GM21423 (cell line): ENCODE measurements around the gene TMEM52.

ENCODE experiments used
- ATAC-seq: cut with Tn5 transposase; IDR thresholded peaks from one replicate; pipeline ENCODE4 v1.9.1; 2021; ENCODE audit warnings: mild to moderate bottlenecking, moderate library complexity; ENCODE audit not compliant: unreplicated experiment

The TMEM52 gene

GRCh38 chr1:1918901-1919303, at the start of gene TMEM52:
TSS of gene TMEM52 (minus strand) at chr1:1919279. CDS start at chr1:1919265, 14 bp downstream.
- ATAC-seq: no peak

- no peak for ATAC-seq
These were observed 48.8 kb upstream of the TMEM52 start for GRCh38 chr1:1967879-1968278.

- no peak for ATAC-seq
These were observed 48.1 kb upstream of the TMEM52 start for GRCh38 chr1:1967151-1967550.

DNA sequence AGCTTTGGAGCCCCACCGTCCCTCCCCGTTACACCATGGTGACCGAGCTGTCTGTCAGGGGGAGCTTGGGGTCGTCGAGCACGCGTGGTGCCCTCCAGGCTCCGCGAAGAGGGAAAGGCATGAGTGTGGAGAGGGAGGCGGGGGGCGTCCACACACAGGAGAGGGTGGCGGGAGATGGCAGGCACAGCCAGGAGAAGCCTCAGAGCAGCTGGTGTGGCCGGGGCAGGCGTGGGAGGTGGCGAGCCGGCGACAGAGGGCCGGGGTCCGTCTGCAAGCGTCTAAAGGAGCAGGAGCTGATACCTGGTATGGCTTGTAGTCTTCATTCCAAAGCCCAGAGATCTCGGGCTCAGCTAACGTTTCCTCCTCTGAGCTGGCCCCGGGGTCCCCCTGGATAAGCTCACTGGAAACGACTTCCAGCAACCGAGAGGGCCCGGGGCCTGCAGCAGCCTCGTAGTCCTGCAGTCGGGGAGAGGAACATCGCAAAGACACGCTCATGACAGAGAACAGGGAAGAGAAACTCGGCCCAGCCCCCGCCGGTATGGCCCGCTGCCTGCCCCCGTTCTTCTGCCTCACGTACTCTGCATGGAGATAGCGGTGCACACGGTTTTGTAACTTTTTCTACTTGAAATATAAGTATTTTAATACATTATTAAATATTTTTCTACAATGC, 47.1 kb upstream of the TMEM52 start:
- ATAC-seq: no peak

DNA sequence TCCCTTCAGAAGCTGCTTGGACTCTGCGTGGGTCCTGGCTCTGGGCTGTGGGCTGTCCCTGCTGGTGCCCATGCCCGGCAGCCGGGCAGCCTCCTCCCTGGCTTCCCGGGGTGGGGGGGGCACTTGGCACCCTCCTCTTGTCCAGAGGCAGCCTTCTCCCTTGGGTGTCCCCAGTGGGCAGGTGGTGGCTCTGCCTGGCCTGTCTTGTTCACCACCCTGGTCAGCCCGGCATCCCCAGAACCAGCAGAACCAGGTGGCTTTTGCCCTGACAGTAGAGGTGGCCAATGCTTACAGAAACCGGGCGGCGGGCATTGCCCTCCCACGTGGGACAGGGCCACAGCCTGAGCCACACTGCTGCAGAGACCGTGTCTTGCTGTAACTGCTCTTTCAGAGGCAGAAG, 46.5 kb upstream of the TMEM52 start:
- no peak for ATAC-seq

DNA sequence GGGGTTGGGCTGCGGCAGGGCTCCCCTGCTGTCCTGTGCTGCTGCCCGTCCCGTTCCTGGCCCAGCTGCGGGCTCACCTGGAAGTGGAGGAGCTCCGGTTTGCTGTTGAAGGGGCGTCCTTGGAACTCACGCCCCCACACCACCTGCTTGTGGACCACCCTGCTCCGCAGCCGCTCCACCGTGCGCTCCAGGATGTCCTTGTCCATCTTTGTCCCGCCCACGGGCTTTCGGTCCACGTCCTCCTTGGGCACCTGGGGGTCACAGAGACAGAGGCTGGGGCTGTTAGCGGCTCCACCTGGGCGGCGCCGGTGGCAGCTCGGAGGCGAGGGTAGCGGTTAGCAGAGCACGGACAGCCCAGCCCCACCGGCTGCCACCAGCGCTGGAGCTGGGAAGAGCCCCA, 45.7 kb upstream of the TMEM52 start:
- ATAC-seq: no peak

GRCh38 chr1:1963570-1963969, 44.5 kb upstream of the TMEM52 start:
- no peak for ATAC-seq

- no peak for ATAC-seq
These were observed 43.7 kb upstream of the TMEM52 start for GRCh38 chr1:1962752-1963151.

DNA sequence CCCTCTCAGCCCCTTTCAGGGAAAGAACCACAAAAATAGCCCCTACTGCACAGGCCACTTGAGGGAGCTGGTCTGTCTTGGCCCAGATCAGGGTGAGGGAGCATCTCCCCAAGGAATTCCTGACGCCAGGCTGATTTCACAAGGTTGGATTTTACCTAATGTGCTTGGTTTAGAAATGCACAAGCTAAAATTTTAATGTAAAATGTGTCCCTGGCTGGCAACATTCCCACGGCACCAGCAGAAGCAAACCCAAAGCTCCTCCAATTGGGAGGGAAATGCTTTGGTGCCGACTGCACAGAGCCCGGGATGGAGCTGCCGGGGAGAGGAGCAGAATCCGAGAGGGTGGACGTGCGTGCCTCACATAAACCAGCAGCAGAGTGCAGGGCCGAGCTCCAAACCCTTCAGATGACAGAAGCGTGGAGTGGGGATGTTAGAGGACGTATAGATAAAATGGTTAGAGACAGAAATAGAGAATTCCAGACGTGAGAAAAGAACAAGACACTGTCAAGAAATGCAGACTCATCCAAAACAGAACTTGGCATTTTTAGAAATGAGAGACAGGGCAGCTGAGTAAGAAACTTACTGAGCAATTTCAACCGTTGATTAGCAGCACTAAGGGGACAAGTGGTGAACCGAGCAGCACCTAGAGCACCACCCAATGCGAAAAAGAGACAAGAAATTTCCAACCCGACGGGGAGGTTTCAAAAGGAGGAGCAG, 41.6 kb upstream of the TMEM52 start:
- ATAC-seq: no peak

DNA sequence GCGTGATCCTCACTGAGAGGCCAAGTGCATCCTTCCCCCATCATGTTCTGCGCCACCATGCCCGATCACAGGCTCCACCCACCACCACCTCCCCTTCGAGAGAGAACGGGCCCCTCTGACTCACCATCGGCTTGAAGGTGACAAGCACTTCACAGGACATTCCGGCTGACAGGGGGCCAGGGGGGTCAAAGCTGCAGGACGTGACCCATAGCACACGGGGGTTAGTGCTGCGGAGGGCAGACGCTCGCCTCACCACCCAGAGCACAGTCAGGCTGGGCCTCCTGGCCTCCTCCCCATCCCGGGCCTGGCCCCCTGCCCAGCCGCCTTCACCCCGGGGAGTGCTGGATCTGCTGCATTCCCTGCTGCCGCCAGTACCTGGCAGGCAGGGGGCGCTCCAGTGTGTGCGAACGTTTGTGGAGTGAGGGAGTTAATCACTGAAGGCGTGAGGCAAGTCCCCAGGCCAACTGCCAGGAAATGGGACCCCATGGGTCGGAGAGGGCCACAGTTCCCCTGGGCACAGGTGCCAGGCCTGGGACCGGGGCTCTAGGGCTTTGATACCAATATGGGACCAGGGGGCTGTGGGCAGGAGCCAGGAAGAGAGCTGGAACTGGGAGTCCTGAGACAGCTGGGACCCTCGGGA, 40.9 kb upstream of the TMEM52 start:
- no peak for ATAC-seq

DNA sequence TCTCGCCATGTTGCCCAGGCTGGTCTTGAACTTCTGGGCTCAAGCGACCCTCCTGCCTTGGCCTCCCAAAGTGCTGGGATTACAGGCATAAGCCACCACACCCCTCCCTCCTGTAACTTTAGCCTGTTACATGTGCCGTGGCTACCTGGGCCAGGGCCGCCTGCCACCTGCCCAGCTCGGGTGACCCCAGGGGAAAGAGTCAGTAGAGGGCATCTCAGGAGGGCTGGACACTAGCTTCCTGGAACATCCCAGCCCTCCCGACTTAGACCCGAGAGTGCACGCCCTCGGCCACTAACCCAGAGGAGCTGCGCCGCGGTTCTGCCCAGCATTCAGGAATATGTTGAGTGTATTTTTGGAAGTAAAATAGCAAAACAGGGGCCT, 40.4 kb upstream of the TMEM52 start:
- ATAC-seq: no peak

- no peak for ATAC-seq
These were observed 39.0 kb upstream of the TMEM52 start for GRCh38 chr1:1958071-1958541.

DNA sequence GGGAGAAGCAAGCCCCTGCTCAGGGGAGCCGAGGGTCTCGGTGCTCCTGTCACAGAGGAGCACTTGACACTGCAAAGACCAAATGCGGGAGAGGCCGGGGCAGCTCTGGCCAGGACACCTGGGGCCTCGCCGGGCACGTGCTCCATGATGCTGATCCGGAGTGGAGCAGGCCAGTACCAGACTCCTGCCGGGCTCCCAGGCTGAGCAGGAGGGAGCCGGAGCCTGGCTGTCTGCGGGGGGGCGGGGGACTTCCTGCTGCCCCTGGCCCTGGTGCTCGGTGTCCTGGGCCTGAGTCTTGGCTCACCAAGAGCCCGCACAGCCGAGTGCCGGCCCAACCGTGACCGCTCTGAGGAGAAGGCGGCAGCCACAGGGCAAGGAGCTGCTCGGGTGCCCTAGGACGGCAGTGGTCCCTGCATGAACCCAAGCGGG, 38.5 kb upstream of the TMEM52 start:
- ATAC-seq: no peak

GRCh38 chr1:1956586-1957532, 37.8 kb upstream of the TMEM52 start:
- ATAC-seq: no peak

- ATAC-seq: no peak
These were observed 37.0 kb upstream of the TMEM52 start for GRCh38 chr1:1956101-1956500.

GRCh38 chr1:1955621-1956094, 36.6 kb upstream of the TMEM52 start:
- no peak for ATAC-seq

GRCh38 chr1:1954831-1955441, 35.9 kb upstream of the TMEM52 start:
- ATAC-seq: no peak

DNA sequence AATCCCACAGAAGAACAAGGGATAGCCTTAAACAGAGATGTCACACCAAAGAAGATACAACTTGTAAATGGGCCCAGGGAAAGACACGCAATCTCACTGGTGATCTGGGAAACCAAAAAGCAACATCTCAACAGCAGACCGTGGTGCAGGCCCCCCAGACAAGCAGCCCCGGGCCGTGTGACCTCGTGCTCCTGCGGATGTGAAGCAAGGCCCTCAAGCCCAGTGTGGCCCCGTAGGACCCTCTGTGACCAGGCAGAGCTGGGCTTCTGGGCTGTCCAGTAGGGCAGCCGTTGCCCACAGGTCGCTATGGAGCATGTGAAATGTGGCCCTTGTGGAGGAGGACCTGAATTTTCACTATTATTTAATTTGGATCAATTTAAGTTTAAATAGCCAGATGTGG, 34.9 kb upstream of the TMEM52 start:
- no peak for ATAC-seq

GRCh38 chr1:1950940-1951339, 31.9 kb upstream of the TMEM52 start:
- ATAC-seq: no peak

DNA sequence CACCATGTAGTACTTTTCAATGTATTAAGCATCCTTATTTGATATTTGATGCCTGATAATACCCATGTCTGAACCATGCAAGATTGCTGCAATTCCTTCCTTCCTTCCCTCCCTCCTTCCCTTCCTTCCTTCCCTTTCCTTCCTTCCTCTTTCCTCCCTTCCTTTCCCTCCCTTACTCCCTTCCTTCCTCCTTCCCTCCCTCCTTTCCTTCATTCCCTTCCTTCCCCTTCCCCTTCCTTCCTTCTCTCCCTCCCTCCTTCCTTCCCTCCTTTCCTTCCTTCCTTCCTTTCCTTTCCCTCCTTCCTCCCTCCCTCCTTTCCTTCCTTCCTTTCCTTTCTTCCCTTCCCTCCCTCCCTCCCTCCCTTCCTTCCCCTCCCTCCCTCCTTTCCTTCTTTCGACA, 29.7 kb upstream of the TMEM52 start:
- no peak for ATAC-seq
